Suprapubic skin (tissue), 3 donors: ENCODE data around the gene SPRR1A.

Source experiments
- POLR2A ChIP-seq, 2 donors: fragments of 450-650 bp; IDR thresholded peaks; one replicate each; pipeline ENCODE4 v1.6.1; 2017; ENCODE audit warnings: antibody characterized with exemption in 2 of 2, mild to moderate bottlenecking in 2 of 2, moderate library complexity in 2 of 2
- TF ChIP-seq, protein P1 (sequence below), 2 donors: fragments of 200-600 bp in 1 of 2; fragments of 450-650 bp in 1 of 2; sonication (generic) in 1 of 2; IDR thresholded peaks; one replicate each; pipeline ENCODE4 v1.5.1; 2016 to 2019; ENCODE audit warnings: antibody characterized with exemption in 2 of 2, mild to moderate bottlenecking in 1 of 2, moderate library complexity in 1 of 2

DNA sequence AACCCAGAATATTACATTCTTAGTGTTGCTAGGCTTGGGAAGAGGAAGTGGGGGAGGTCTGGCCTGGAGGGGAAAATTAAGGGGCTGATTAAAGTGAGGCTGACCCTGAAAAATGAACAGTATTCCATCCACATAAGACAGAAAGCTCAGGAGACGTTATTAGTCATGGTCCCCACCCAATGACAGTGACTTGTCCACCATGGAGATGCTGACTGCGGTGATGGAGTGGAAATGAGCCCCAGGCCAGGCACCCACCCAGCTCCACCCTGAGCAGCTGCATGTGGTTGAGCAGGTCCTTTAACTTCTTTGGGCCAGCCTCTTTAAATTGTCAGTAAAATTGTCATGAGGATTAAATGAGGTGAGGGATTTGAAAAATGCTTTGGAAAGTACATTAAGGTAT, 14.8 kb upstream of the SPRR1A start:
- no peak for TF ChIP-seq POLR2A (IDR thresholded peaks at IDR 0.05)
- TF ChIP-seq, protein P1, sequence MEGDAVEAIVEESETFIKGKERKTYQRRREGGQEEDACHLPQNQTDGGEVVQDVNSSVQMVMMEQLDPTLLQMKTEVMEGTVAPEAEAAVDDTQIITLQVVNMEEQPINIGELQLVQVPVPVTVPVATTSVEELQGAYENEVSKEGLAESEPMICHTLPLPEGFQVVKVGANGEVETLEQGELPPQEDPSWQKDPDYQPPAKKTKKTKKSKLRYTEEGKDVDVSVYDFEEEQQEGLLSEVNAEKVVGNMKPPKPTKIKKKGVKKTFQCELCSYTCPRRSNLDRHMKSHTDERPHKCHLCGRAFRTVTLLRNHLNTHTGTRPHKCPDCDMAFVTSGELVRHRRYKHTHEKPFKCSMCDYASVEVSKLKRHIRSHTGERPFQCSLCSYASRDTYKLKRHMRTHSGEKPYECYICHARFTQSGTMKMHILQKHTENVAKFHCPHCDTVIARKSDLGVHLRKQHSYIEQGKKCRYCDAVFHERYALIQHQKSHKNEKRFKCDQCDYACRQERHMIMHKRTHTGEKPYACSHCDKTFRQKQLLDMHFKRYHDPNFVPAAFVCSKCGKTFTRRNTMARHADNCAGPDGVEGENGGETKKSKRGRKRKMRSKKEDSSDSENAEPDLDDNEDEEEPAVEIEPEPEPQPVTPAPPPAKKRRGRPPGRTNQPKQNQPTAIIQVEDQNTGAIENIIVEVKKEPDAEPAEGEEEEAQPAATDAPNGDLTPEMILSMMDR (IDR thresholded peaks at IDR 0.05), result no peak
